GM20000 (cell line): ENCODE results near the gene DDX54.

ENCODE experiments used
- DNase-seq: peaks from one replicate; pipeline ENCODE4 v3.0.0; 2012; ENCODE audit warnings: low spot score
- TF ChIP-seq, protein P1 (sequence below): IDR thresholded peaks from 2 replicates; pipeline ENCODE4 v1.5.1; 2012; ENCODE audit warnings: mild to moderate bottlenecking, control low read depth; ENCODE audit errors: extremely low read depth, missing control alignments

The DDX54 gene

DNA sequence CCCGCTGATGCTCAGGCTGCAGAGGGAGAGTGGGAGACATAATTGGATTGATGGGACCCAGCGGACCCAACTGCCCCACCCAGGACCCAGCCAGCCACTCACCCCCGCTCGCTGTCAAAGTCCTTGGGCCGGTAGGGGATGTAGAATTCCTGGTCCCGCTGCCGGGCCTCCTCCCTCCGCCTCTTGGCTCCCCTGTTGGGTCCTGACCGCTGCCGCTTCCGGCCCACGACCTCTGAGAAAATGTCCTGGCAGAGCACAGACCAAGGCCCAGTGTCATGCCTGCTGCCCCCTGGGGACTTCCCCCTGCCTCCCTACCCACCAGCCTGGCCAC lies 22.3 kb downstream of the DDX54 start:
- DNase-seq, result no peak
- TF ChIP-seq, protein P1, sequence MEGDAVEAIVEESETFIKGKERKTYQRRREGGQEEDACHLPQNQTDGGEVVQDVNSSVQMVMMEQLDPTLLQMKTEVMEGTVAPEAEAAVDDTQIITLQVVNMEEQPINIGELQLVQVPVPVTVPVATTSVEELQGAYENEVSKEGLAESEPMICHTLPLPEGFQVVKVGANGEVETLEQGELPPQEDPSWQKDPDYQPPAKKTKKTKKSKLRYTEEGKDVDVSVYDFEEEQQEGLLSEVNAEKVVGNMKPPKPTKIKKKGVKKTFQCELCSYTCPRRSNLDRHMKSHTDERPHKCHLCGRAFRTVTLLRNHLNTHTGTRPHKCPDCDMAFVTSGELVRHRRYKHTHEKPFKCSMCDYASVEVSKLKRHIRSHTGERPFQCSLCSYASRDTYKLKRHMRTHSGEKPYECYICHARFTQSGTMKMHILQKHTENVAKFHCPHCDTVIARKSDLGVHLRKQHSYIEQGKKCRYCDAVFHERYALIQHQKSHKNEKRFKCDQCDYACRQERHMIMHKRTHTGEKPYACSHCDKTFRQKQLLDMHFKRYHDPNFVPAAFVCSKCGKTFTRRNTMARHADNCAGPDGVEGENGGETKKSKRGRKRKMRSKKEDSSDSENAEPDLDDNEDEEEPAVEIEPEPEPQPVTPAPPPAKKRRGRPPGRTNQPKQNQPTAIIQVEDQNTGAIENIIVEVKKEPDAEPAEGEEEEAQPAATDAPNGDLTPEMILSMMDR, result no peak

DNA sequence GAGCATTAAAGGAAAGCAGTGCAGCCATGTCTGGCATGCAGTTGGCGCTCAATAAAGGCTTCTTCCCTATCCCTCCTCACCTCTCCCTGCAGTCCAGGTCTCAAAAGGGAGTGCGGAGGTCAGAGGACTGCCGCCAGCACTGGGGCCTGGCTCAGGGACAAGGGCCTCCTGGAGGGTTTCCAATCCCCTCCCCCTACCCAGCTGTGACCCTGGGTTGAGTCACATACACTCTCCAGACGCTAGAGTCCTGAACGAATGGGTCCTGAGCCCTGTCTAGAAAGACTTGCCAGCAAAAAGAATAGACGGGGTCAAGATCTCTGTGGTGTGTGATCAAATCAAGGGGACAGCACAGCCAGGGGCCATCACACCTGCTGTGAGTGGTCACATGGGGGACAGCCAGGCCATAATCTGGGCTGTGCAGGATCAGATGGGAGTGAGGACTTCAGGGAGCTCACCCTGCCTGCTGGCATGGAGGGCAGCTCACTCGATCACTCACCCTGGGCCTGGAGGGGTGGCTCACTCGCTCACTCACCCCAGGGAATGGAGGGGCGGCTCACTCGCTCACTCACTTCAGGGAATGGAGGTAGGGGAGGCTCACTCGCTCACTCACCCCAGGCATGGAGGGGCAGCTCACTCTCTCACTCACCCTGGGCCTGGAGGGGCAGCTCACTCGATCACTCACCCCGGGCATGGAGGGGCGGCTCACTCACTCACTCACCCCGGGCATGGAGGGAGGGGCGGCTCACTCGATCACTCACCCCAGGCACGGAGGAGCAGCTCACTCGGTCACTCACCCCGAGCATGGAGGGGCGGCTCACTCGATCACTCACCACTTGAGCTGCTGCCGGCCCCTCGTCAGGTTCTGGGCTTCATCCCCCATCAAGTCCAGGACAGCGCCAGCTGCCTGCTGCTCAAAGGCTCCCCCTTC lies 22.9 kb downstream of the DDX54 start:
- no peak for DNase-seq
- TF ChIP-seq, protein P1, result no peak

DNA sequence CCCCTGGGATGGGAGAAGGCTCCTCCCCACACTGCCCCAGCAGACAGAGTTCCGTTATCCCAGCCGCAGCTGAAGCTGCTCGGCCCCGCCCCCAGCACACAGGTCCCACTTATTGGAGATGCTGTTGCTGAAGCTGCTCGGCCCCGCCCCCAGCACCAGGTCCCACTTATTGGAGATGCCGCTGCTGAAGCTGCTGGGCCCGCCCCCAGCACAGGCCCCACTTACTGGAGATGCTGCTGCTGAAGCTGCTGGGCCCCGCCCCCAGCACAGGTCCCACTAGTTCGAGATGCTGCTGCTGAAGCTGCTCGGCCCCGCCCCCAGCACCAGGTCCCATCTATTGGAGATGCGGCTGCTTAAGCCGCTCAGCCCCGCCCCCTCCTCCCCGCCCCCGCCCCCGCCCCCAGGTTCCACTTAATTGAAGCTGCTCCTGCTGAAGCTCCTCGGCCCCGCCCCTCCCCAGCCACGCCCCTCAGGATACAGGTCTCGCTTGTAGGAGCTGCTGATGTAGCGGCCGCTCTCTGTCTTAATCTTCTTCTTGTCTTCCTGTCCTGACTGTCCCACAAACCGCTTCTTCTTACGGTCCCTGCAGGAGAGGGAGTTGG lies 23.8 kb downstream of the DDX54 start:
- DNase-seq, result peak; percentile 66
- TF ChIP-seq, protein P1, result no peak

DNA sequence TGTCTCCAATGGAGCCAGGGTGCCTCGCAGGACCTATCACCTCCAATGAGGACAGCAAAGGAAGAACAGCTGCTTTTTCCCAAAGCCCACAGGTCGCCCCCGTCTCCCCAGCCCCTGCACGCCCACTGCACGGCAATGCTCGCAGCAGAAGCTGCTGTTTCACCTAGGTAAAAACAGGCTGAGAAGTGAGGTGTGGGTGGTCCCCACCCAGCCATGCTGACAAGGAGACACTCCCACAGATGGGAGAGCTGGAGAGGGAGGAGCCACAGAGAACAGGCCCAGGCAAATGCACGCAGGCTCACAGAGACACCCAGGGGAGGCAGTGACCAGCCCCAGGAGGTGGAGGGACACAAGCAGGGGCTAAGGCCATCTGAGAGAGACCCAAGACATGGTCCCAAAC lies 25.3 kb downstream of the DDX54 start:
- DNase-seq, result no peak
- TF ChIP-seq, protein P1, result no peak

DNA sequence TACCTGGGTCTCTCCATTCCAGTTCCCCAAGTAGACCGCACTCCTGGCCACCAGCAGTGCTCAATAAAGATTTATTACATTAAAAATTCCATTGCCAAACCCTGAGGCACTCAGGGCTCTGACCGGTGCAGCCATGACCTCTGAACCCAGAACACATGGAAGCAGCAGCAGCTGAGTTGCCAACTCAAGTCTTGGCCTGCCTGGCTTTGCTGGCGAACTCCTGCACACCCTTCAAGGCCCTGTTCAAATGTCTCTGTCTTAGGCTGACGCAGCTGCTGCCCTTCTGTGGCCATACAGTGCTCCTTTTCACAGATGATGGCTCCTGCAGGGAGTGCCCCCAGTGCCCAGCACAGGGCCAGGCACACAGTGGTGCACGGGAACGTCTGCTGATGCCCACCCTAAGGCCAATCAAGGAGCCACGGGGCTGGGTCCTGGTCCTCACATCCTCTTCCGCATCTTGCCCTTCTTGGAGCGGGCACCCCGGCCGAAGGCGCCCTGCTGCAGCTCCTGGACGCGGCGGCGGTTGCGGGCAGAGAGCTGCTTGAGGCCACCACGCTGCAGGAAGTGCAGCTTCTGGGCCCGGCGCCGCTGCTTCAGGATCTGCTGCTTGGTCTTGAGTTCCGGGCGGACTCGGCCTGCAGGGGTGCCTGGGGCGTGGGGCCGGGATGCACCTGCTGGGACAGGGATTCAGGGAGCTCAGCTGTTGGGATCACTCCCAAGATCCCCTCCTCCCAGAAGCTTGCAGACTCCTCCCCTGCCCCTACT lies 26.7 kb downstream of the DDX54 start:
- TF ChIP-seq, protein P1, result no peak
- DNase-seq, result no peak

DNA sequence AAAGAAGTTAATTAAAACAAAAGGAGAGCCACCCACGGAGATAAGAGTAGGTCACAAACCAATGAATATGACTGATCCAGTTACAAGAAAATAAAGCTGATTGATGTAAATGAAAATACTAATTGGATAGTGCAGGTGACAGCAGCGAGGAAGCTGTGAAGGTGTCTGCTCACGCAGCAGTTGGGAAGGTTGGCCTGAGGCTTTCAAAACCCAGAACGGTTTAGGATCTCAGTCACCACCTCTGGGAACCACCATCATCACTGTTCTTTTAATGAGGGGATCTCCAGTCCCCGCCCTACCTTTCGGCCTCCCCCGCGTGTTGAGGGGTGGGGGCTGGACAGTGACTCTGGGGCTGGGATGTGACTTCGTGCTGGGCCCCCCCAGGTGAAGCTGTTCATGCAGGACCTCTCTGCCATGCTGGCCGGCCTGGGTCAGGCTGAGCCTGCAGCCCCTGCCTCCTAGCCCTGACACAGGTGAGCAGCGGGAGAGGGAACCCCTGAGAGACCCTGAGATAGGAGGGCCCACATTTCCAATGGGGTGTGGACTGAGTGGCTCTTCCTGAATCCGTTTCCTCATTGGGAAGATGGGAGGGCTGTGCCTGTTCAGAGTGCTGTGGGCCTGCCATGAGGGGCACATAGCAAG lies 27.9 kb downstream of the DDX54 start:
- TF ChIP-seq, protein P1, result no peak
- DNase-seq, result peak; percentile 21

DNA sequence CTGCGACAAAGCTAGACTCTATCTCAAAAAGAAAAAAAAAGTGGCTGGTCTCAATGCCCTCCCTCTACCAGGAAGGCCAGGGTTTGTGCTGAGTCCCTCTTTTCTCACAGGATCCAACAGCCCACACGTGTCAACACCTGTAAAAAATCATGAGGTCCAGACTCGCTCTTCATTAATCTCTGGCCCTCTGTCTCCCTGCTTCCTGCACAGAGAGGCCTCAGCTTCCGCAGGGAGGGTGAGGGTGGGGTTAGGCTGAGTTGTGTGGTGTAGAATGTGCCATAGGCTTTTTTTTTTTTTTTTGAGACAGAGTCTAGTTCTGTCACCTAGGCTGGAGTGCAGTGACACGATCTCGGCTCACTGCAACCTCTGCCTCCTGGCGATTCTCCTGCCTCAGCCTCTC lies 29.6 kb downstream of the DDX54 start:
- TF ChIP-seq, protein P1, result no peak
- no peak for DNase-seq
